ENCODE data around the gene CADPS.

- TF ChIP-seq GATA2 (IDR thresholded peaks at IDR 0.05; ENCODE audit: low read depth, low read length) (no peak), GATA3 (IDR thresholded peaks at IDR 0.05; ENCODE audit: low read depth, low read length) (no peak)
These were observed 373.9 kb downstream of the CADPS start for GRCh38 chr3:62501289-62501668.

All from SH-SY5Y (cell line).